ENCODE data around the gene IL10. TPM values are rescaled to one million over a fixed set of nuclear protein-coding genes. Genes with fewer than 3 reads are reported as not detected.

The IL10 gene
- total RNA-seq, 2 donors from 2014 or later, result 1.9 to 5.1 TPM

- intact Hi-C loops (cut with DNase I), result loop anchor here in 1 of 2 donors (10.0 kb wide), 1 partner anchor 172 kb away; no protein-coding TSS in a partner anchor
- DNase-seq (no peak), ATAC-seq (no peak)
These were observed 29.4 kb downstream of the IL10 start for GRCh38 chr1:206742719-206743383.

DNA sequence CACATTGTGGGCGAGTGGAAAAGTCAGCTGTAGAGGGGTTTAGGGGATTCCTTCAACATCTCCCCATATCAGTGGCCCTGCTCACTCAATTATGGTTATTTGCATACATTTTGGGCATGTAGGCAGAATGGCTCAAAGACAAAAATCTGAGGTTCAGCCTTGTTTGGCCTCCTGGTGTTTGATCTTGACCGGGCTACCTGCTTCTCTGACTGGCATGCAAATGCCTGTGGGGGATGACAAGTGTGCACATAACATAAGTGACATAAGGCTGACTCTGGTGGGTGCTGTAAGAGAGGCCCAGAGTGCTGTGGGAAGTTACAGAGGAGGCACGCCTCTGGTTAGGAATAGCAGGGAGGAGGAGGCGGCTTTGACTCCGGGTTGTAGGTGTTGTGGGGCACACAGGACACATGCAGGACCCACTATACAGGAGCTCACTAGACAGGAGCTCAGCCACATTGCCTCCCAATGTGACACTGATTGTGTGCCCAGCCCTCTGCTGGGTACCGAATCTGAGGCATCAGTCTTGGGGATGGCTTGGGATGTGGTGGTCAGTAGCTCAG is 31.1 kb downstream of the IL10 start:
- intact Hi-C loops (cut with DNase I), result loop anchor here in 1 of 2 donors (10.0 kb wide), 1 partner anchor 174 kb away; no protein-coding TSS in a partner anchor
- ATAC-seq (no peak), DNase-seq (no peak)

DNA sequence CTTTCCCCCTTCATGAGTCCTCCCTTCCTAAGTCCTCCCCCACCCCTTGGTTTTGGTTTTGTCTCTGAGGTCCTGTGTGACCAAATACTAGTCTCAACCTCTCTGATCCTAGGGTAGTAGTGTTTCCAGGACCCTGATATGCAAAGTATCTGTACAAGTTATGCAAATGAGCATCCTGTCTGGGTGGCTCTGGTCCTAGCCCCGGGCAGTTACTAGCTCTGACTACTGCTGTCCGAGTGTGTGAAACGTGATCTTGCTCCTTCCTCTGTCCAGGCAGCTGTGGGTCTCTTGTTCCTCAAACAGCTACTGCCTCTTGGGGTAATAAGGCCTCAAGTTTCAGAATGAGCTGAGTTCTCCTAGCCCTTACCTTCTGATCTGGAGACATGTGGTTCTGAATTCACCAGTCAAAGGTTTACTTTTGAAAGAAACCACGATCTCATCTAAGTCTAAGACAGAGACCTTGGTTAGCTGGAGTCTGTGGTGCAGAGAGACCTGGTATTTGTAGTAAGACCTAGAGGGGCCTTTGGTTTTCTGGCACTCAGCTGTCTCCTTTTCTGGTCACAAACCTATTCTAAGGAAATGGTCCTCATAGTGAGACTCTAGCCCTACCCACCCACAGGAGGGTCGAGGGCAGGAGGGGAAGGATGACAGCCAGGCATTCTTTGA is 32.8 kb downstream of the IL10 start:
- intact Hi-C loops (cut with DNase I), result loop anchor here in 1 of 2 donors (10.0 kb wide), 1 partner anchor 175 kb away; no protein-coding TSS in a partner anchor
- ATAC-seq (peak in 1 of 2 donors; percentile 14), DNase-seq (no peak)

- intact Hi-C loops (cut with DNase I), result no loop called here
- DNase-seq (no peak), ATAC-seq (no peak)
These were observed 33.6 kb downstream of the IL10 start for GRCh38 chr1:206738370-206739366.

DNA sequence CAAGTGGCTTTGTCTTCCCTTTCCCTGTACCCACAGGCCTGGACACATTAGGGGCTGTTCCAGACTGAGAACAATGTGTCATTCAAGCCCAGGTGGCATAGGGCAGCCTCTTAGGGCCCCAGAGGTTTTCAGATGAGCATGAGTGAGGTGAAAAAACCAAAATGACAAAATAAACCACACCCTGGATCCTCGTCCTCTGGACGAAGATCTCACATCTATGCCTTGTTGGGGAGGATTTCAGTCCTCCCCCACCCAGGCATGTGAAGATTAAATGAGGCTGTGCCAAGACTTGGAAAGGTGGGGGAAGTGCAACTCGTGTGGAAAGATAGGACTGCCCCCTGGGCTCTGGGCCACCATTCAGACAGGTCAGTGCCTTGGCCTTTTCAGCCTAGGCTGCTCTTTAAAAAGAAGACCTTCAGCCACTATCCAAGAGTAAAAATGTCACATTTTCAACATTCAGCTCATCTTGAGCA is 34.5 kb downstream of the IL10 start:
- intact Hi-C loops (cut with DNase I), result no loop called here
- DNase-seq, result no peak
- peak; percentile 16 to 39 for ATAC-seq

GRCh38 chr1:206736878-206737728 is 35.2 kb downstream of the IL10 start:
- ATAC-seq (peak; percentile 5 to 53), DNase-seq (no peak)
- intact Hi-C loops (cut with DNase I), result no loop called here

DNA sequence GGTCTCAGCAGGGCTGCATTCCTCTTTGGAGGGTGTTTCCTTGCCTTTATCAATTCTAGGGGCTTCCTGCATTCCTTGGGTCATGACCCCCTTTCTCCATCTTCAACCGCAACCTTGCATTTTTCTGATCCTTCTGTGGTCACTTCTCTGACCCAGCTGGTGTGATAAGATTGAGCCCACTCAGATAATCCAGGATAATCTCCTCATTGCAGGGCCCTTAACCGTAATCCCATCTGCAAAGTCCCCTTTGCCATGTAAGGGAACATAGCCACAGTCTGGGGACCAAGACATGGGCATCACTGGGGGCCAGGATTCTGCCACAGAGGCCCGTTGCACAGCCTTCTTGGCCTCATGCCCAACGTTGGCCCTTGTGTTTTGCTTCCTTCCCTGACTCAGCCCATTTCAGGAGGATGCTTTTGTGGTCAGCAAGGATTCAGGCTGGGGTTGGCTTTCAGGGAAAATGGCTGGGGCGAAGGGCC is 36.7 kb downstream of the IL10 start:
- ATAC-seq (no peak), DNase-seq (no peak)
- intact Hi-C loops (cut with DNase I), result no loop called here

GRCh38 chr1:206734499-206735142 is 37.7 kb downstream of the IL10 start:
- intact Hi-C loops (cut with DNase I), result loop anchor here in 1 of 2 donors (5.0 kb wide), 1 partner anchor 97 kb away; the partner anchor contains the start of gene DYRK3
- DNase-seq (peak; percentile 47), ATAC-seq (peak; percentile 21 to 24)

GRCh38 chr1:206732992-206733391 is 39.3 kb downstream of the IL10 start:
- intact Hi-C loops (cut with DNase I), result loop anchor here in 1 of 2 donors (5.0 kb wide), 1 partner anchor 96 kb away; the partner anchor contains the start of gene DYRK3
- DNase-seq, result no peak
- ATAC-seq, result no peak

DNA sequence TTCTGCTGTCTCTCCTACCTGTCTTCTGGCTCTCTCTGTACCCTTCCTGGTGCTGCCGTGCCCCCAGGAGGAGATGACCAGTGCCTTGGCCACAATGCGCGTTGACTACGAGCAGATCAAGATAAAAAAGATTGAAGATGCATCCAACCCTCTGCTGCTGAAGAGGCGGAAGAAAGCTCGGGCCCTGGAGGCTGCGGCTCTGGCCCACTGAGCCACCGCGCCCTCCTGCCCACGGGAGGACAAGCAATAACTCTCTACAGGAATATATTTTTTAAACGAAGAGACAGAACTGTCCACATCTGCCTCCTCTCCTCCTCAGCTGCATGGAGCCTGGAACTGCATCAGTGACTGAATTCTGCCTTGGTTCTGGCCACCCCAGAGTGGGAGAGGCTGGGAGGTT is 39.8 kb downstream of the IL10 start:
- DNase-seq (no peak), ATAC-seq (no peak)
- intact Hi-C loops (cut with DNase I), result loop anchor here in 1 of 2 donors (5.0 kb wide), 1 partner anchor 95 kb away; the partner anchor contains the start of gene DYRK3

- DNase-seq (no peak), ATAC-seq (no peak)
- intact Hi-C loops (cut with DNase I), result loop anchor here (5.0 to 10.0 kb wide), 2 partner anchors 75 to 78 kb away; no protein-coding TSS in a partner anchor
These were observed 42.8 kb downstream of the IL10 start for GRCh38 chr1:206729507-206729906.

GRCh38 chr1:206729050-206729449 is 43.2 kb downstream of the IL10 start:
- DNase-seq (no peak), ATAC-seq (no peak)
- intact Hi-C loops (cut with DNase I), result loop anchor here (5.0 to 10.0 kb wide), 2 partner anchors 74 to 78 kb away; no protein-coding TSS in a partner anchor

DNA sequence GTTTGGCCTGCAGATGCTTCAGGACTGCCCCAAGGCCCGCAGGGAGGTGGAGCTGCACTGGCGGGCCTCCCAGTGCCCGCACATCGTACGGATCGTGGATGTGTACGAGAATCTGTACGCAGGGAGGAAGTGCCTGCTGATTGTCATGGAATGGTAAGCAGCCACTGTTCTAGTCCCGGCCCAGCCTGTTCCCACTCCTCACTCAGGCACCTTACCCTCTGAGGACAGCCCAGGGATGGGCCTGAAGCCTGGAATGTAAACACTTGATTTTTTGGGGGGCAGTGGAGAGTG is 43.7 kb downstream of the IL10 start:
- ATAC-seq (no peak), DNase-seq (no peak)
- intact Hi-C loops (cut with DNase I), result loop anchor here (5.0 to 10.0 kb wide), 2 partner anchors 74 to 79 kb away; no protein-coding TSS in a partner anchor

GRCh38 chr1:206727981-206728696 is 44.2 kb downstream of the IL10 start:
- ATAC-seq (no peak), DNase-seq (no peak)
- intact Hi-C loops (cut with DNase I), result loop anchor here (2.0 to 10.0 kb wide), 3 partner anchors 73 to 183 kb away; no protein-coding TSS in a partner anchor

DNA sequence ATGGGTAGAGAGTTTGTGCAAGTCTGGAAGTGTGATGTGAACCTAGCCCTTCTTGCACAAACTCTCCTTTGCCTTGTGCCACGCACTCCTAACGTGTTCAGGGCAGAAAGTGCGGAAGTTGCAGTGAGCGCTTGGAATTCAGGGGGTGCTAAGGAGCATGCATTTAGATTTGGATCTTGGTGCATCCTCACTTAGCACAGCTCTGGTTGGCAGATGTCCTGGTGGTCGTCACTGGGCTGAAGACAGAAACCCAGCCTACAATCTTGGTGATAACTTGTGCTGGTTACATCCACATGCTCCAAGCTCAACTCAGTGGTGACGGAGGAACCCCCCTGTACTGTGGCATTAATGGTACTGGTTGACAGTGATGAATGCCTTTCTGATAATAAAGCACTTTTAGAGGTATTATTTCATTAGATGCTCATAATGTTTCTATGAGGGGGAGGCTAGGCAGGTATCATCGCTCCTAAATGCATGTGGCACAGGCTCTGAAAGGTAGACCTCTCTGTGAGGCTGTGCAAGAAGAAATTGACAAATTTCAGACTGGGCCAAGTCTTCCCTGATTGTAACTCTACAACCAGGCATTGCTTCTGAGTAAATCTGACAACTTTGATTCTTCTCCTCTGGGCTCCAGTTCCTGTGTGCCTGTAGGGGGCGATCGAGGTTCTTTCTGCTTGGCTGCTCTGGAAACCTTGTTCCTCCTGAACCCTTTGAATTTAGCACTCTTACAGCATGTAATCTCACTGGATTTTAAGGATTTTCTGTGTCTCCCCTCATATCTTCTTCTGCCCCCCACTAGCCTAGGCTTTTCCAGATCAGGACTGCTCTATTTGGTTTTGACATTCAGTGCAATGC is 47.0 kb downstream of the IL10 start:
- intact Hi-C loops (cut with DNase I), result loop anchor here (5.0 to 10.0 kb wide), 2 partner anchors 71 to 82 kb away; no protein-coding TSS in a partner anchor
- no peak for DNase-seq
- ATAC-seq, result no peak

Measured in left cardiac atrium (tissue), 4 donors.